HEK293 (cell line): ENCODE results near the gene GDA.

Experiments
- CTCF ChIA-PET: fragments of 350-600 bp; formaldehyde crosslinking; extraction: SDS; loops from one replicate; lab custom pipeline; 2021; ENCODE audit warnings: antibody characterized with exemption; lab: Yijun Ruan, JAX
- POLR2A ChIA-PET: fragments of 300-600 bp; formaldehyde crosslinking; extraction: SDS; loops from one replicate; lab custom pipeline; 2020; ENCODE audit warnings: antibody characterized with exemption, inconsistent platforms; lab: Yijun Ruan, JAX
- H3K27ac ChIP-seq: fragments of 200-500 bp; sonication (Bioruptor generic); 2 replicates; pipeline ENCODE4 v1.5.1; 2014; ENCODE audit warnings: low read depth, low read length, control low read depth, inconsistent platforms; ENCODE audit errors: extremely low read depth
- H3K36me3 ChIP-seq, 2 experiments: fragments of 200-500 bp in 1 of 2; sonication (Bioruptor generic) in 1 of 2; 1 replicate in 1 of 2; 2 replicates in 1 of 2; pipeline ENCODE4 v1.5.1; 2014 to 2017; ENCODE audit warnings: inconsistent platforms in 2 of 2, low read length in 2 of 2; ENCODE audit not compliant: control insufficient read depth in 2 of 2, insufficient read depth in 1 of 2
- H3K4me1 ChIP-seq: fragments of 200-500 bp; sonication (Bioruptor generic); 2 replicates; pipeline ENCODE4 v1.5.1; 2014; ENCODE audit warnings: mild to moderate bottlenecking, low read length, inconsistent platforms; ENCODE audit not compliant: control insufficient read depth, insufficient read depth
- H3K4me3 ChIP-seq: 2 replicates; pipeline ENCODE4 v1.5.1; 2011; ENCODE audit warnings: low read depth, mild to moderate bottlenecking, control low read depth, low read length, moderate library complexity
- H3K9me3 ChIP-seq: fragments of 200-500 bp; sonication (Bioruptor generic); 2 replicates; pipeline ENCODE4 v1.5.1; 2014; ENCODE audit warnings: low read depth, low read length, inconsistent platforms; ENCODE audit not compliant: control insufficient read depth, insufficient read depth
- AEBP2 ChIP-seq: fragments of 450-650 bp; formaldehyde crosslinking; IDR thresholded peaks from 2 replicates; pipeline ENCODE4 v1.5.1; 2016; ENCODE audit warnings: missing biosample characterization, missing genetic modification characterization, borderline replicate concordance
- FEZF1 ChIP-seq: fragments of 450-650 bp; formaldehyde crosslinking; IDR thresholded peaks from 2 replicates; pipeline ENCODE4 v1.5.1; 2016; ENCODE audit warnings: missing biosample characterization, missing genetic modification characterization
- KLF9 ChIP-seq: fragments of 450-650 bp; formaldehyde crosslinking; IDR thresholded peaks from 2 replicates; pipeline ENCODE4 v1.5.1; 2016; ENCODE audit warnings: missing biosample characterization, missing genetic modification characterization, low read depth
- MEIS1 ChIP-seq: sonication (generic); formaldehyde crosslinking; IDR thresholded peaks from 2 replicates; pipeline ENCODE4 v1.8.1; 2022; ENCODE audit warnings: missing genetic modification reagents, mild to moderate bottlenecking, borderline replicate concordance
- SETDB1 ChIP-seq: IDR thresholded peaks from one replicate; pipeline ENCODE4 v1.6.1; 2017; ENCODE audit warnings: mild to moderate bottlenecking, low read length, moderate library complexity, mixed read lengths; ENCODE audit not compliant: insufficient read length
- ZBTB8A ChIP-seq: fragments of 450-650 bp; formaldehyde crosslinking; IDR thresholded peaks from 2 replicates; pipeline ENCODE4 v1.5.1; 2016; ENCODE audit warnings: missing biosample characterization, missing genetic modification characterization
- ZNF155 ChIP-seq: fragments of 450-650 bp; formaldehyde crosslinking; IDR thresholded peaks from 2 replicates; pipeline ENCODE4 v1.5.1; 2016; ENCODE audit warnings: missing biosample characterization, missing genetic modification characterization
- ZNF18 ChIP-seq: fragments of 450-650 bp; formaldehyde crosslinking; IDR thresholded peaks from 2 replicates; pipeline ENCODE4 v1.5.1; 2016; ENCODE audit warnings: missing biosample characterization, missing genetic modification characterization
- ZNF202 ChIP-seq: fragments of 450-650 bp; formaldehyde crosslinking; IDR thresholded peaks from 2 replicates; pipeline ENCODE4 v1.5.1; 2016; ENCODE audit warnings: missing biosample characterization, missing genetic modification characterization, borderline replicate concordance
- ZNF274 ChIP-seq, 2 experiments: fragments of 200-500 bp in 1 of 2; fragments of 450-650 bp in 1 of 2; sonication (Bioruptor generic) in 1 of 2; formaldehyde crosslinking in 1 of 2; IDR thresholded peaks; 2 replicates each; pipeline versions ENCODE4 v1.5.1 to v1.6.1; 2014 to 2016; ENCODE audit warnings: borderline replicate concordance in 1 of 2, inconsistent platforms in 1 of 2, low read length in 1 of 2, missing biosample characterization in 1 of 2, missing genetic modification characterization in 1 of 2
- ZNF398 ChIP-seq: fragments of 450-650 bp; formaldehyde crosslinking; IDR thresholded peaks from 2 replicates; pipeline ENCODE4 v1.5.1; 2017; ENCODE audit warnings: missing biosample characterization, missing genetic modification characterization
- ZNF404 ChIP-seq: fragments of 450-650 bp; formaldehyde crosslinking; IDR thresholded peaks from 2 replicates; pipeline ENCODE4 v1.5.1; 2017; ENCODE audit warnings: missing biosample characterization, missing genetic modification characterization
- ZNF423 ChIP-seq: fragments of 450-650 bp; formaldehyde crosslinking; IDR thresholded peaks from 2 replicates; pipeline ENCODE4 v1.5.1; 2016; ENCODE audit warnings: missing biosample characterization, missing genetic modification characterization
- ZNF48 ChIP-seq: fragments of 450-650 bp; formaldehyde crosslinking; IDR thresholded peaks from 2 replicates; pipeline ENCODE4 v1.5.1; 2016; ENCODE audit warnings: missing biosample characterization, missing genetic modification characterization
- ZNF558 ChIP-seq: fragments of 450-650 bp; formaldehyde crosslinking; IDR thresholded peaks from 2 replicates; pipeline ENCODE4 v1.5.1; 2016; ENCODE audit warnings: missing biosample characterization, missing genetic modification characterization
- ZNF571 ChIP-seq: fragments of 450-650 bp; formaldehyde crosslinking; IDR thresholded peaks from 2 replicates; pipeline ENCODE4 v1.5.0; 2017; ENCODE audit warnings: missing biosample characterization, missing genetic modification characterization
- ZNF580 ChIP-seq: fragments of 450-650 bp; formaldehyde crosslinking; IDR thresholded peaks from 2 replicates; pipeline ENCODE4 v1.5.1; 2016; ENCODE audit warnings: missing biosample characterization, missing genetic modification characterization
- ZNF623 ChIP-seq: fragments of 450-650 bp; formaldehyde crosslinking; IDR thresholded peaks from 2 replicates; pipeline ENCODE4 v1.5.1; 2016; ENCODE audit warnings: missing biosample characterization, missing genetic modification characterization
- ZNF624 ChIP-seq: fragments of 450-650 bp; formaldehyde crosslinking; IDR thresholded peaks from 2 replicates; pipeline ENCODE4 v1.5.1; 2017; ENCODE audit warnings: missing biosample characterization, missing genetic modification characterization
- ZNF792 ChIP-seq: fragments of 450-650 bp; formaldehyde crosslinking; IDR thresholded peaks from 2 replicates; pipeline ENCODE4 v1.5.1; 2016; ENCODE audit warnings: missing biosample characterization, missing genetic modification characterization
- TF ChIP-seq, protein P1 (sequence below): fragments of 450-650 bp; formaldehyde crosslinking; IDR thresholded peaks from 2 replicates; pipeline ENCODE4 v1.5.1; 2016; ENCODE audit warnings: missing biosample characterization, missing genetic modification characterization
- TF ChIP-seq, protein P2 (sequence below): fragments of 450-650 bp; IDR thresholded peaks from 2 replicates; pipeline ENCODE4 v1.5.1; 2018; ENCODE audit warnings: missing biosample characterization, mild to moderate bottlenecking, missing genetic modification characterization

The GDA gene

DNA sequence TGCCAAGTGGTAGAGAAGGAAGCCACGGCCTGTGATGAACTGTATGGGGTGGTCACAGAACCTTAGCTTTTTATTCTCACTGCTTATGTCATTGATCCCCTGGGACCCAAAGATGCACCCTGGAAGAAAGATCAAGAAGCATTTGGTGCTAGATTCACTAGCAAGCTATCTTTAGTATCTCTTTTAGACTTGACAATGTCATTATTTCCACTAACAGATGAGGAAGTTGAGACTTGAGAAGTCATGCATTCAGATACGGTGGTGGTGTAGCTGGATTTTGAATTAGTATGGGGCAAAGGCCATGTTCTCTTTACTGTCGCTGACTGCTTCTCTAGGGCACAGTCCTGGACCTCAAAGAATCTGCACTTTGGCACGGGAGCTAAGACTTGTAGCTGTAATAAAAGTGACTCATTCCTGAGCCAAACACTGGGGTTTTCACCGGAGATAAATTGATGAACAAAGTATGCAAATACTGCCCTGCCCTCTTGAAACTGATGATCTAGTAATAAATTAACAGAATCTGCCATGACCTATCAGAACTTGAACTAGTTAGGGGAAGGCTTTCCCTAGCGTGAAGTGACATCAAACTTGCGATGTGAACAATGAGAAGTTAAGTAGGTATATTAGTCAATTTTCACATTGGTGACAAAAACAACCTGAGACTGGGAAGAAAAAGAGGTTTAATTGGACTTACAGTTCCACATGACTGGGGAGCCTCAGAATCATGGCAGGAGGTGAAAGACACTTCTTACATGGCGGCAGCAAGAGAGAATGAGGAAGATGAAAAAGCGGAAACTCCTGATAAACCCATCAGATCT, 5.4 kb downstream of the GDA start:
- no peaks in the 10 kb centered on the region for H3K36me3 ChIP-seq

DNA sequence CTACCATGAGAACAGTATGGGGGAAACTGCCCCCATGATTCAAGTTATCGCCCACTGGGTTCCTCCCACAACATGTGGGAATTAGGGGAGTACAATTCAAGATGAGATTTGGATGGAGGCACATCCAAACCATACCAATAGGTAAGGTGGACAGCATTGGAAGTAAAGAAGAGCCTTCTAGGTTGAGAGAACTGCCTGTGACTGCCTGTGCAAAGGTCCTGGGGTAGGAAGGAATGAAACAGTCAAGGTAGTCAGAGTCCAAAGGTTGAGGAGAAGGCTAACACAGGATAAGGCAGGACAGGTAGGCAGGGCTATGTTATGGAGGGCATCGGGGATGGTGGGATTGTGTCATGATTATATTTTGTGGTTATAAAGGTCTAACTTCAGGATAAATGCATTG, 6.1 kb downstream of the GDA start:
- ChIA-PET POLR2A (no interaction called here), CTCF (no interaction called here)
- Histone ChIP-seq H3K36me3 (no peaks in the 10 kb centered on the region), H3K4me1 (no peaks in the 10 kb centered on the region), H3K27ac (no peak overlapping the region), H3K4me3 (no peak overlapping the region), H3K9me3 (no peaks in the 10 kb centered on the region)
- no peak for TF ChIP-seq ZBTB8A (tag by site-specific recombination)
- peak; percentile 71 for TF ChIP-seq ZNF623 (tag by site-specific recombination)
- TF ChIP-seq, protein P1, sequence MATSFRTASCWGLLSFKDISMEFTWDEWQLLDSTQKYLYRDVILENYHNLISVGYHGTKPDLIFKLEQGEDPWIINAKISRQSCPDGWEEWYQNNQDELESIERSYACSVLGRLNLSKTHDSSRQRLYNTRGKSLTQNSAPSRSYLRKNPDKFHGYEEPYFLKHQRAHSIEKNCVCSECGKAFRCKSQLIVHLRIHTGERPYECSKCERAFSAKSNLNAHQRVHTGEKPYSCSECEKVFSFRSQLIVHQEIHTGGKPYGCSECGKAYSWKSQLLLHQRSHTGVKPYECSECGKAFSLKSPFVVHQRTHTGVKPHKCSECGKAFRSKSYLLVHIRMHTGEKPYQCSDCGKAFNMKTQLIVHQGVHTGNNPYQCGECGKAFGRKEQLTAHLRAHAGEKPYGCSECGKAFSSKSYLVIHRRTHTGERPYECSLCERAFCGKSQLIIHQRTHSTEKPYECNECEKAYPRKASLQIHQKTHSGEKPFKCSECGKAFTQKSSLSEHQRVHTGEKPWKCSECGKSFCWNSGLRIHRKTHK (tag by site-specific recombination): no peak

More for the DNA sequence above, 5.4 kb downstream of the GDA start:
- H3K4me1 ChIP-seq: no peaks in the 10 kb centered on the region
- no peak overlapping the region for H3K27ac ChIP-seq
- no peak overlapping the region for H3K4me3 ChIP-seq
- CTCF ChIA-PET: no interaction called here
- POLR2A ChIA-PET: no interaction called here
- TF ChIP-seq ZNF274 (IDR thresholded peaks at IDR 0.05; ENCODE audit: low read length) (no peak), ZNF274 (tag by site-specific recombination; IDR thresholded peaks at IDR 0.05; ENCODE audit: borderline replicate concordance) (no peak)
- TF ChIP-seq, all 188 proteins: peak for 0
- H3K9me3 ChIP-seq: no peaks in the 10 kb centered on the region

GRCh38 chr9:72156586-72156985, 7.3 kb downstream of the GDA start:
- H3K36me3 ChIP-seq: no peaks in the 10 kb centered on the region
- H3K27ac ChIP-seq: no peak overlapping the region
- no peak overlapping the region for H3K4me3 ChIP-seq
- no peaks in the 10 kb centered on the region for H3K9me3 ChIP-seq
- TF ChIP-seq ZNF404 (no peak), ZNF398 (tag by site-specific recombination) (no peak), ZNF423 (tag by site-specific recombination) (no peak), AEBP2 (tag by site-specific recombination) (no peak), ZNF202 (tag by site-specific recombination) (no peak), ZNF558 (tag by site-specific recombination) (no peak), ZNF48 (tag by site-specific recombination) (no peak), FEZF1 (tag by site-specific recombination) (no peak), ZNF624 (tag by site-specific recombination) (no peak), KLF9 (no peak), ZNF571 (no peak), ZNF155 (no peak), ZNF18 (tag by site-specific recombination) (no peak), ZNF792 (tag by site-specific recombination) (no peak), ZNF580 (tag by site-specific recombination) (no peak), SETDB1 (no peak), MEIS1 (no peak)
- TF ChIP-seq, protein P2, sequence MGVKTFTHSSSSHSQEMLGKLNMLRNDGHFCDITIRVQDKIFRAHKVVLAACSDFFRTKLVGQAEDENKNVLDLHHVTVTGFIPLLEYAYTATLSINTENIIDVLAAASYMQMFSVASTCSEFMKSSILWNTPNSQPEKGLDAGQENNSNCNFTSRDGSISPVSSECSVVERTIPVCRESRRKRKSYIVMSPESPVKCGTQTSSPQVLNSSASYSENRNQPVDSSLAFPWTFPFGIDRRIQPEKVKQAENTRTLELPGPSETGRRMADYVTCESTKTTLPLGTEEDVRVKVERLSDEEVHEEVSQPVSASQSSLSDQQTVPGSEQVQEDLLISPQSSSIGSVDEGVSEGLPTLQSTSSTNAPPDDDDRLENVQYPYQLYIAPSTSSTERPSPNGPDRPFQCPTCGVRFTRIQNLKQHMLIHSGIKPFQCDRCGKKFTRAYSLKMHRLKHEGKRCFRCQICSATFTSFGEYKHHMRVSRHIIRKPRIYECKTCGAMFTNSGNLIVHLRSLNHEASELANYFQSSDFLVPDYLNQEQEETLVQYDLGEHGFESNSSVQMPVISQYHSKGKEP (tag by site-specific recombination): no peak
- CTCF ChIA-PET: interaction anchor here (0.6 kb wide), 1 partner anchor 116 kb away, joined by 3 read pairs; no protein-coding TSS in a partner anchor
- no peaks in the 10 kb centered on the region for H3K4me1 ChIP-seq
- POLR2A ChIA-PET: no interaction called here
